Naive B cell (primary cell): ENCODE results near the gene PHF13. TPM values are rescaled to one million over a fixed set of nuclear protein-coding genes. Genes with fewer than 3 reads are reported as not detected.
"Not testable (repeated sequence)": the region's sequence is repeated elsewhere in the genome, so short reads cannot be mapped to it uniquely, and the experiment has no call there.

Experiments used
- ATAC-seq, 2 donors: fragments of 150-1000 bp; cut with Tn5 transposase; 2 replicates each; pipeline ENCODE4 v1.10.0; 2021; ENCODE audit warnings: low read depth in 2 of 2, mild to moderate bottlenecking in 2 of 2, moderate library complexity in 2 of 2
- DNase-seq: peaks from one replicate; pipeline ENCODE4 v3.0.0; 2022
- H3K27ac Mint-ChIP-seq, 6 donors: one replicate each; pipeline ENCODE4 v1.8.0; 2020 to 2022; ENCODE audit warnings: mild to moderate bottlenecking in 6 of 6, mixed read lengths in 6 of 6, moderate library complexity in 5 of 6, inconsistent platforms in 2 of 6
- H3K27me3 Mint-ChIP-seq, 3 donors: one replicate each; pipeline ENCODE4 v1.8.0; 2021 to 2022; ENCODE audit warnings: mixed read lengths in 3 of 3, mild to moderate bottlenecking in 1 of 3
- H3K36me3 Mint-ChIP-seq, 2 donors: one replicate each; pipeline ENCODE4 v1.8.0; 2020 to 2022; ENCODE audit warnings: mixed read lengths in 2 of 2, inconsistent platforms in 1 of 2, mild to moderate bottlenecking in 1 of 2
- H3K4me1 Mint-ChIP-seq, 3 donors: one replicate each; pipeline ENCODE4 v1.8.0; 2020 to 2022; ENCODE audit warnings: mixed read lengths in 3 of 3, inconsistent platforms in 1 of 3, mild to moderate bottlenecking in 1 of 3, moderate library complexity in 1 of 3
- H3K4me3 Mint-ChIP-seq, 8 donors: one replicate each; pipeline ENCODE4 v1.8.0; 2020 to 2022; ENCODE audit warnings: mild to moderate bottlenecking in 8 of 8, mixed read lengths in 8 of 8, moderate library complexity in 8 of 8, inconsistent platforms in 2 of 8
- H3K9me3 Mint-ChIP-seq, 7 donors: one replicate each; pipeline ENCODE4 v1.8.0; 2020 to 2022; ENCODE audit warnings: mixed read lengths in 7 of 7, mild to moderate bottlenecking in 5 of 7, inconsistent platforms in 2 of 7, moderate library complexity in 1 of 7
- polyA plus RNA-seq, 6 donors: library from polyadenylated mRNA; unstranded; fragments of 300-500 nt; fragmentation: Illumina TruSeq; gene quantifications; one replicate each; pipeline ENCODE4 v1.2.3, GENCODE V29; 2021; ENCODE audit warnings: low read depth in 6 of 6

PHF13 gene
- polyA plus RNA-seq, 6 donors from 2014 or later: 2.7 to 6.0 (median 4.2) TPM

DNA sequence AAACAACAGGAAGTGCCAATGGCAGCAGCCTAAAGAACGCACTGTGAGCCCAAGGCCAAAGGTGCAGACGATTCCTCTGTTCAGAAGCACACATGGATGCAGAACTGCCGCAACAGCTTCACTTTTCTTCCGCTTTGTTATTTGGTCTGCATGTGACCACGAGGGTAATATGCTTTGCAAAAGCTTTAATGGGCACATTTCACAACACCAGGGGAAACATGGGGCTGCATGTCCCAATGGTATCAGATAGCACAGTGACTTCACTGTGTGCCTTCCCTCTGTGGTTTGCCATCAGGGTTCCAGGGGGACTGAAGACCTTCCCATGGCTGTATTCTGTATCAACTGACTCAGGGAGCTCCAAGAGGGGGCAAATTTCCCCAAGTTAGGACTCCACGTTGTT is 39.5 kb downstream of the PHF13 start:
- H3K27ac Mint-ChIP-seq: no peak overlapping the region
- DNase-seq: no peak
- no peak overlapping the region for H3K4me3 Mint-ChIP-seq
- no peaks in the 10 kb centered on the region for H3K9me3 Mint-ChIP-seq
- H3K4me1 Mint-ChIP-seq: no peaks in the 10 kb centered on the region
- H3K27me3 Mint-ChIP-seq: no peaks in the 10 kb centered on the region
- no peak for ATAC-seq
- peaks cover 0 to 4% of the 10 kb centered on the region in 2 donors for H3K36me3 Mint-ChIP-seq

DNA sequence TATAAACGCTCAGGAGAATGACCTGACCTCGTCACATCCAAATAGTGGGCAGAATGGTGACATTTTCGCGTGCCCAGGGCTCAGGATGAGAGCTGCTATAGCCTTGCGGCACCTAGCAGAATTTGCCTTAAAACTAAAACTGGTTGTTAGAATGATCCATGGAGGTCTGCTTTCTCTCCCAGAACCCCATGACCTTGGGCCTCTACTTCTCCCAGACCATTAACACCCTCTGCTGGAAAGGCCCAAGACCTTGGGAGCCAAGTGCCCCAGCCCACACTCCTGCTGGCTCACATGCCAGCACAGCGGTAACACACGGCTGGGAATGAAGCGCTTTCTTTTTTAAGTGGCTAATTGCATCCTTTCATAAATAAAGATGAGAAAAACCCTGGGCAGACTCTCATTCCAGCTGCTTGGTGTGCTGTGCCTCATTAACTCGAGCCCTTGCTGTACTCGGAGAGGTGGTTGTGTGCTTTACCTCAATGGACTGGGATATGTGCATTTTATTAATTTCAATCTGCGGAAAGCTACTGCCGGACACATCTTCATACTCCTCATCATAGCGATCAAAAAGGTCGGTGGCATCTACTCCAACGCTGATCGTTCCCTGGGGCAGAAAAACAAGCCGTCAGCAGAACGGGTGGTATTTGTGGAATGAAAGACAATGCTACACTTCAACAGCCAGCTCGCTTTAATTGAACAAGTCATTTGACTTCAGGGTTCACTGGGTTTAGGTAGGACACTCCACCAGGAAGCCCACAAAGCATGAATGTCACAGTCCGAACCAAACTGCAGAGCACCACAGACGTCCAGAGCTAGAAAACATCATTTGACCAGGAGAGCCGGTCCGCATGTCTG is 40.1 kb downstream of the PHF13 start:
- H3K27ac Mint-ChIP-seq: no peak overlapping the region
- ATAC-seq (no peak), DNase-seq (no peak)
- no peaks in the 10 kb centered on the region for H3K4me1 Mint-ChIP-seq
- H3K27me3 Mint-ChIP-seq: no peaks in the 10 kb centered on the region
- H3K36me3 Mint-ChIP-seq: peaks cover 0 to 4% of the 10 kb centered on the region in 2 donors
- H3K4me3 Mint-ChIP-seq: no peak overlapping the region
- H3K9me3 Mint-ChIP-seq: no peaks in the 10 kb centered on the region

DNA sequence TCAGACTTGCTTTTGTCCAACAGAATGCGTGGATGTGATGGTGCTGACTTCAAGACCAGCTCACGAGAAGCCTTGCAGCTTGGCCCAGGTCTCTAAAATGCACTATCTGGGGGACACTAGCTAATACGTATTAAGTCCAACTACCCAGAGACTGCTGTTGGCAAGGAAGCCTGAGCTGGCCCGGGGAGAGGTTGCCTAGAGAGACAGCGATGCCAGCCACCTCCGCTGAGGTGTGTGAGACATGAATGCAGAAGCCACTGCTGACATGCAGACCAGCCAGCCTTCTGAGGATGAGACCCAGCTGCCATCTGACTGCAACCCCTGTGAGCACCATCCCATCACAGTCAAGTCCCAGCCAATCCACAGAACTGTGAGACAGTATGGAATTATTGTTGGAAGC is 43.6 kb downstream of the PHF13 start:
- no peaks in the 10 kb centered on the region for H3K9me3 Mint-ChIP-seq
- H3K4me1 Mint-ChIP-seq: no peaks in the 10 kb centered on the region
- H3K36me3 Mint-ChIP-seq: peaks cover 0 to 4% of the 10 kb centered on the region in 2 donors
- peak overlapping the region in 2 of 6 donors; percentile 38 to 44 for H3K27ac Mint-ChIP-seq
- ATAC-seq (no peak), DNase-seq (no peak)
- H3K4me3 Mint-ChIP-seq: no peak overlapping the region
- no peaks in the 10 kb centered on the region for H3K27me3 Mint-ChIP-seq

DNA sequence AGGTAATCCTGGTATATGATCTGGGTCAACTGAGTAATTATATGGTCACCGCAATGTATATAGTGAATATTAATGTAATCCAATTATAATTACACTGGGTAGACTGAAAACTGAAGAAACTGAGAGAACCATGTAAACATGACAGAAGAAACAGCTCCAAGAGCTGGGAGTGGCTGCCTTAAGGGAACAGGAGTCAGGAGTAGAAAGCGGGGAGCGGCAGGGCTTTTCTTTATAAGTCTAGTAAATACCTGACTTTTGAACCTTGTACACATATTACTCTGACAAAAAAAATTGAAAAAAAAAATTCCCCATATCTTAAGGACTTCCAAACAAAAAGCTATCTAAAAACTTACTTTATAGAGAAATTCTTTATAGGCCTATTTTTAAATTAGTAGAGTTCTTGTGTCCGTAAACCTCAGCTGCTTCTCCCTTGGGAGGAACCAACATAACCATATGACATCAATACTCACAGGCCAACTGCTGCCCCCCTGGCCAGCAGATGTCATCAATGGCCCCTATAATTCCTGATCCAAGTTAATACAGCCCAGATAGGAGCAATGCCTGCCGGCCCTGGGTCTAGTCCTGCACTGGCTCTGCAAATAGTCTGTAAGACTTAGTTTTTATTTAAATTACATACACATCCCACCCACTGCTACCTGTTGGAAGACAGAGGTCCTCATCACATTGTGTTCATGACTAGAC is 45.0 kb downstream of the PHF13 start:
- H3K27ac Mint-ChIP-seq: peak overlapping the region in 1 of 6 donors; percentile 23
- peaks cover 0 to 8% of the 10 kb centered on the region in 2 donors for H3K36me3 Mint-ChIP-seq
- no peak for DNase-seq
- no peak for ATAC-seq
- no peaks in the 10 kb centered on the region for H3K9me3 Mint-ChIP-seq
- no peak overlapping the region for H3K4me3 Mint-ChIP-seq
- peaks cover 0 to 2% (median 0%) of the 10 kb centered on the region in 3 donors for H3K4me1 Mint-ChIP-seq
- no peaks in the 10 kb centered on the region for H3K27me3 Mint-ChIP-seq

DNA sequence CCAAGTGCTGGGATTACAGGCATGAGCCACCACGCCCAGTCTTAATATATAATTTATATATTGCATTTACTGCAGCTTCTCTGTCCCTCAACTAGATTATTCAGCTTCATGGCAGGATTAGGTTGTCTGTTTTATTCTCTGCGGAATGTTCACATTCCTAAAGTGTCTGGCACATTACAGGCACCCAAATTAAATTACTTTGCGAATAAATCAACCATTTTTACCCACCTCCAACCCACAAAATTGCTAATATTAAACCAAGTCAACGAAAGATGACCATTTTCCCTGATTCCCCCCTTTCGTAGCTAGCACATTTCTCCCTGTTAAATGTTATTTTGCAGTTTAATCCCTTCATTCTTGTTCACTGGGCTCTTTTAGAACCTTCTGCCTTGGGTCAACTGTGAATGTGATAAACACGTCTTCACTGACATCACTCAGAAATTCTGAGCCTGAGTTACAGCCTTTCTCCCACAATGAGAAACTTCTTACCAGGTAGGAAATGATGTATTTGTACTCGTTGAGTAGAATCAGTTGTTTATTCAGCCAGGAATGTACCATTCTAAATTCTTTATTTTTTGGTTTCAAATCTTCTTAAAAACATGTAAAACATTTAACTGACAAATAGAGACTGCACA is 47.0 kb downstream of the PHF13 start:
- no peaks in the 10 kb centered on the region for H3K9me3 Mint-ChIP-seq
- DNase-seq (no peak), ATAC-seq (no peak)
- peaks cover 0 to 3% (median 0%) of the 10 kb centered on the region in 3 donors for H3K4me1 Mint-ChIP-seq
- H3K4me3 Mint-ChIP-seq: no peak overlapping the region
- peaks cover 0 to 9% of the 10 kb centered on the region in 2 donors for H3K36me3 Mint-ChIP-seq
- no peaks in the 10 kb centered on the region for H3K27me3 Mint-ChIP-seq
- no peak overlapping the region for H3K27ac Mint-ChIP-seq

DNA sequence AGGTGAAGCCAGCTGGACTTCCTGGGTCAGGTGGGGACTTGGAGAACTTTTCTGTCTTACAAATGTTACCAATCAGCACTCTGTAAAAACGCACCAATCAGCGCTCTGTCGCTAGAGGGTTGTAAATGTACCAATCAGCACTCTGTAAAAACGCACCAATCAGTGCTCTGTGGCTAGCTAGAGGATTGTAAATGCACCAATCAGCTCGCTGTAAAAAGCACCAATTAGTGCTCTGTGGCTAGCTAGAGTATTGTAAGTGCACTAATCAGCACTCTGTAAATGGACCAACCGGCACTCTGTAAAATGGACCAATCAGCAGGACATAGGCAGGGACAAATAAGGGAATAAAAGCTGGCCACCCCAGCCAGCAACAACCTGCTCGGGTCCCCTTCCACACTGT is 48.9 kb downstream of the PHF13 start:
- H3K36me3 Mint-ChIP-seq, H3K4me3 Mint-ChIP-seq: not testable (repeated sequence)

DNA sequence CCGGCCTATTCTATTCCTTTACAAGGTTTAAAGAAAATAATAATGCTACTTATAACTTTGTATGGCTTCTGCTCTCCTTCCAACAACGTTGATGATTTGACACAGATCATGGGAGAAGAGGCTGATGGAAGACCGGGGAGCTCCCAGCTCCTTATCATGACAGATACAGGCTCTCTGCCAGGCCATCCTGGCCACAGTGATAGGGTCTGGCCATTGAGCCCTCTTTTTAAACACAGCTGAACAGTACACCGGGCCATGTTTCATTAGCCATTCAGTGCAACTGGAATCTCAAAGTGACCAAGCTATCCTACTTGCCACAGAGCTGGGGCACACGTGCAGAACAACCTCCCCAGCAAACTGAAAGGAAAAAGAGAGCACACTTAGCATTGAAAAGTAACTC is 53.2 kb downstream of the PHF13 start:
- no peak overlapping the region for H3K4me3 Mint-ChIP-seq
- H3K4me1 Mint-ChIP-seq: peaks cover 0 to 3% (median 0%) of the 10 kb centered on the region in 3 donors
- H3K27me3 Mint-ChIP-seq: no peaks in the 10 kb centered on the region
- peaks cover 7 to 9% of the 10 kb centered on the region in 2 donors for H3K36me3 Mint-ChIP-seq
- no peak for DNase-seq
- H3K9me3 Mint-ChIP-seq: no peaks in the 10 kb centered on the region
- ATAC-seq: no peak
- H3K27ac Mint-ChIP-seq: no peak overlapping the region

More for the DNA sequence above, 48.9 kb downstream of the PHF13 start:
- not testable (repeated sequence) for DNase-seq, H3K9me3 Mint-ChIP-seq, H3K27me3 Mint-ChIP-seq, H3K27ac Mint-ChIP-seq, H3K4me1 Mint-ChIP-seq, ATAC-seq

DNA sequence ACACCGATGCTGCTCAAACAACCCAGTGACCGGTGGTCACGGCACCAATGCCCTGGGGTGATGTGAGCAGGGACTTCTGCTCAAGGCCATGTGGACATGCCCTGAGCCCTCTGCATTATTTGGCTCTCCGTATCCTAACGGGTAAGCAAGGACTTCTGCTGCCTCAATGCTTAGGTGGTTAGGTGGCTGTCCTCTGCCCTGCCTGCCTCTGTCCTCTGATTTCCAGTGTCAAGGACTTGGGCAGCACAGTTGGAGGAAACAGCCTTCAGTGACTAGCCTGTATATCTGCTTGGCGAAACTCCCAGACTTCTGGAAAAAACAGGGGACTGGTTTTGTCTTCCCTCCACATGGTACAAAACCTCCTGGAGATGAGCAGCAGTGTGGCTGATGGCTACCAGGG is 53.6 kb downstream of the PHF13 start:
- Mint-ChIP-seq H3K36me3 (peaks cover 7 to 9% of the 10 kb centered on the region in 2 donors), H3K4me1 (peaks cover 0 to 3% (median 0%) of the 10 kb centered on the region in 3 donors), H3K27me3 (no peaks in the 10 kb centered on the region), H3K9me3 (no peaks in the 10 kb centered on the region), H3K4me3 (no peak overlapping the region), H3K27ac (no peak overlapping the region)
- DNase-seq: no peak
- no peak for ATAC-seq

DNA sequence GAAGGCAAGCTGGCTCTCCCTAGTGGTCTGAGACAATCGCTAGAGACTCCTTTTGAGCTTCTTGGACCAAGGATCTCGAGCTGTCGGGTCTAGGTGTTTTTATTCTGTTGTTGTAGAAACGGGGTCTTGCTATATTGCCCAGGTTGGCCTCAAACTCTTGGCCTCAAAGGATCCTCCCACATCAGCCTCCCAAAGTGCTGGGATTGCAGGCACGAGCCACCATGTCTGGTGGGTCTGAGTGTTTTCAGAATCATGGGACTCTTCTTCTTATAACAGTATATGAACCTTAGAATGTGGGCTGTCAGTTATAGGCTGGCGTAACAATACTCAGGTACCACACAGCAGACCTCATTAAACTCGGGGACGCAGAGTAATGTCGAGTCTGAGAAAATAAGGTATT is 55.0 kb downstream of the PHF13 start:
- DNase-seq: no peak
- Mint-ChIP-seq H3K9me3 (no peaks in the 10 kb centered on the region), H3K4me3 (no peak overlapping the region), H3K4me1 (peaks cover 0 to 1% (median 0%) of the 10 kb centered on the region in 3 donors), H3K27ac (no peak overlapping the region), H3K27me3 (no peaks in the 10 kb centered on the region), H3K36me3 (peaks cover 1 to 7% of the 10 kb centered on the region in 2 donors)
- ATAC-seq: no peak

DNA sequence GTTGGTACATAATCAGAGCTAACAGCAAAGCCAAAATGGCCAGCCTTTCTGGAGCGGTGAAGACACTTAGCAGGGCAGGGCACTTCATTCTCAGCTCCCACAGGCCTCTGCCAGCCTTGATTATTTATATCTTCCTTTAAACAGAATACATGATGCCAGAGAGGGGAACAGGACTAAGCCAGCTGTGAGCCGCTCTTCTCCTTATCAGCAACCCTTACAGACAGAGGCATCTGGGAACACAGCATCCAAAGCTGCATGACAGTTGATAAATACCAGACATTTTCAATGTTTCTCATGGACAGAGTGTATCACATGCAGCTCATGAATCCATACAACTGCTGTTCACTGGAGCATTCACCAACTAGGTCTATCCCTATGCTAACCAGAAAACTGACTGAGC is 59.0 kb downstream of the PHF13 start:
- H3K4me3 Mint-ChIP-seq: no peak overlapping the region
- H3K9me3 Mint-ChIP-seq: no peaks in the 10 kb centered on the region
- no peak for ATAC-seq
- no peaks in the 10 kb centered on the region for H3K27me3 Mint-ChIP-seq
- DNase-seq: no peak
- H3K36me3 Mint-ChIP-seq: peaks cover 4 to 14% of the 10 kb centered on the region in 2 donors
- no peaks in the 10 kb centered on the region for H3K4me1 Mint-ChIP-seq
- H3K27ac Mint-ChIP-seq: no peak overlapping the region

Other genes with a start within 250 kb of the PHF13 start
- 1 to 10 TPM; 1.8 to 3.7 (median 2.9) TPM for gene ACOT7, start 220.0 kb upstream of the PHF13 start, polyA plus RNA-seq
- gene HES2, start 193.8 kb upstream of the PHF13 start, polyA plus RNA-seq: not detected
- not detected for gene ESPN, start 189.0 kb upstream of the PHF13 start, polyA plus RNA-seq
- under 1 TPM in 2 of 6 donors, not detected in 4; 0.28 to 0.68 TPM for gene TNFRSF25, start 147.6 kb upstream of the PHF13 start, polyA plus RNA-seq
- gene PLEKHG5, start 122.1 kb upstream of the PHF13 start, polyA plus RNA-seq: not detected
- gene NOL9, start 59.2 kb upstream of the PHF13 start, polyA plus RNA-seq: 10 to 100 TPM in 5 of 6 donors, 1 to 10 TPM in 1; 4.1 to 22.3 (median 18.4) TPM
- gene TAS1R1, start 58.4 kb upstream of the PHF13 start, polyA plus RNA-seq: under 1 TPM in 2 of 6 donors, not detected in 4; 0.16 to 0.22 TPM
- 10 to 100 TPM; 13.3 to 30.2 (median 24.4) TPM for gene ZBTB48, start 33.7 kb upstream of the PHF13 start, polyA plus RNA-seq
- gene KLHL21, start 10.9 kb upstream of the PHF13 start, polyA plus RNA-seq: 10 to 100 TPM in 4 of 6 donors, 1 to 10 TPM in 2; 9.7 to 17.9 (median 10.5) TPM
- 10 to 100 TPM; 10.4 to 26.9 (median 21.7) TPM for gene THAP3, start 11.1 kb downstream of the PHF13 start, polyA plus RNA-seq
- 10 to 100 TPM; 17.4 to 24.6 (median 20.5) TPM for gene DNAJC11, start 88.1 kb downstream of the PHF13 start, polyA plus RNA-seq
- 100 to 1,000 TPM in 1 of 6 donors, 10 to 100 TPM in 5; 75.4 to 140 (median 88.8) TPM for gene CAMTA1, start 171.7 kb downstream of the PHF13 start, polyA plus RNA-seq